SK-MEL-5 (cell line): ENCODE results near the gene GPC3. TPM values are rescaled to one million over a fixed set of nuclear protein-coding genes. Genes with fewer than 3 reads are reported as not detected.

ENCODE experiments used
- DNase-seq: peaks from one replicate; pipeline ENCODE4 v3.0.0-alpha.2; 2016; ENCODE audit warnings: low read depth, low spot score
- in situ Hi-C: cut with HindIII; loops from 2 replicates; pipeline ENCODE4 v1.10.0; 2016; ENCODE audit warnings: low sequenced_read_pairs, high pct_unique_total_duplicates, low pct_unique_long_range_greater_than_20kb
- total RNA-seq: library from RNA; depleted of rRNA; stranded (reverse); fragments of >200 nt; shearing (Covaris generic); gene quantifications from 2 replicates; pipeline ENCODE4 v1.2.3, GENCODE V29; 2014

Gene GPC3
- total RNA-seq, 1 experiment from 2014 or later: 0.16 TPM

DNA sequence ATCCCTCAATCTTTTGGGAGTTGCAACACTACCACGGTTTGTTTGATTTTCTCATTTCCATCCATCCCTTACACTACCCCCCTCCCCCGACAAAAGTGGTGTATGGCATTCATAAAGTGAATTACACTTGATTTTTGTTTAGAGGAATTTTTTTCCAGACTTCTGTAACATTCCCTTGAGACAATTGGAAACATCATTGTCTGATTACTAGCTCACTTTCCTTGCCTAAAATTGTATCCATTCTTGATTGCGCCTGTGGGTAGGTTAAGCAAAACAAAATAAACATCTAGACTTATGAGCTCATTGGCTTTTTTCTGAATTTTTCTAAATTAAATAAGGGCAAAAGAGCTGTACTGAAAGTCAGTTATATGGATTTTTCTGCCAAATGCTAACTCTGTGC lies 3.5 kb downstream of the GPC3 start:
- in situ Hi-C loops: no loop called here
- DNase-seq: no peak

DNA sequence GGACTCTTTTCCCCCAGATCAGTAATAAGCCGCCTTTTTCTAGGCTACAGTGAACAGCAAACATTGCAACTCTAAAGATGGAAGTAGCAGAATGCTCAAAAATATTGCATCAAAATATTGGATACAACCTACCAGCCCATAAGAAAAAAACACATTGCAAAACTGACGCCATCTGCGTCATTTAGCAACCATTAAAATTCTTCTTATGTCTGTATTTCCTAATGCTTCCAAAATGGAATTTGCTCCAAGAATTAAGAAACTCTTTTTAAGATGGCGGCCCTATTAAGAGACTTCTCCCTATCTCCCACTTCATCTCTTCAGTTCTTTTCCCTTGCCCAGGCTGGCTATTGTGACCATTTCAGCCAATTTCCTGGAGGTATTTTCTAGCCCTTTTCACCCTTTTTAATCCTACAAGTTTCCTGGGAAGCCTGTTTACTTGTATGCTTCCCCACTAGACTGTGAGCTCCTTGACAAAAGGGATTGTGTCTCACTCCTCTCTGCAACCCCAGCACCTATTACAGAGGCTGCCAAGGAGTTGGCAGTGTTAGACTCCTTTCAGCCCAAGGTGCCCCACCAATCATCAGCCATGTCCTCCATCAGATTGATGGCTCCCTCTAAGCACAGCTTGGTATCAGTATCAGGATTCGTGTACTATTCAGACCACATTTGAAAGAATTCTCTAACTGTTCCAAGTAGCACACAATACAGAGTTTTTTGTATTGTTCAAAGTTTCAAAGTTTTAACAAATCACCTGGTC lies 4.4 kb downstream of the GPC3 start:
- no peak for DNase-seq
- in situ Hi-C loops: no loop called here

DNA sequence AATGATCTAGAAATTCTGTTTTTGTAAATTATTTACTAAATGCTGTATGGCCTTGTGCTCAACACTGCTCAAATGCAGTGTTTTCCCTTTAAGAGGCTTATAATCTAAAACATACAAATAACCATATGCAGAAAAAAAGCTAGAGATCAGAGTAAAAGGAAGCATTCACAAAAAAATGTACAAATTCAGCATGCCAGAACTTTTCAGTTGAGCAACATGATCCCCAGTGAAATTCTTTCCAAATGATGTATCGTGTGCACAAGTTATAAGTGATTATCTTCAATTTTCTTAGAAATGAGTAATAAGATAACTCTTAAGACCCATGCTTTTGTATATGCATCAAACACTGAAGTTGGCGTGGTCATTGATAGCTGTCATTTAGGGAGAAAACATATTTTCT lies 5.0 kb downstream of the GPC3 start:
- DNase-seq: no peak
- in situ Hi-C loops: no loop called here

- in situ Hi-C loops: no loop called here
Observed at GRCh38 chrX:133979641-133980230, 5.7 kb downstream of the GPC3 start.

DNA sequence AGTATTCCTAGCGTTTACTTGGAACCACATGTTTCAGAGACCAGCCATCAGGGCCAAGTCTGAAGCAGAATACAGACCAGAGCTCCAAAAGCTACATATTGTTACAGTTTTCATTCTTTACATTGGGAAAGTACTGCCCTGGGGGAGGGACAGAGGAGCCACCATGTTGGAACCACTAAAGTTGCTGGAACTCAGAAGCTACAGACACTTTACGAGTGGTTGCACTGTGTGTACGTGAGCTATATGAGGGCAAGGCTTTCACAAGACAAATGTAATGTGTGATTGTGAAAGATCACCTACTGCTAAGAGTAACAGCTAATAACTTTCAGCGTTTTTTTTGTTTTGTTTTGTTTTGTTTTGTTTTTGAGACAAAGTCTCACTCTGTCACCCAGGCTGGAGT lies 11.7 kb downstream of the GPC3 start:
- DNase-seq: no peak
- in situ Hi-C loops: no loop called here

More at GRCh38 chrX:133979641-133980230, 5.7 kb downstream of the GPC3 start:
- DNase-seq: no peak

- no peak for DNase-seq
- in situ Hi-C loops: no loop called here
Observed at GRCh38 chrX:133972916-133973315, 12.5 kb downstream of the GPC3 start.

GRCh38 chrX:133971586-133971985 lies 13.8 kb downstream of the GPC3 start:
- in situ Hi-C loops: no loop called here
- no peak for DNase-seq

DNA sequence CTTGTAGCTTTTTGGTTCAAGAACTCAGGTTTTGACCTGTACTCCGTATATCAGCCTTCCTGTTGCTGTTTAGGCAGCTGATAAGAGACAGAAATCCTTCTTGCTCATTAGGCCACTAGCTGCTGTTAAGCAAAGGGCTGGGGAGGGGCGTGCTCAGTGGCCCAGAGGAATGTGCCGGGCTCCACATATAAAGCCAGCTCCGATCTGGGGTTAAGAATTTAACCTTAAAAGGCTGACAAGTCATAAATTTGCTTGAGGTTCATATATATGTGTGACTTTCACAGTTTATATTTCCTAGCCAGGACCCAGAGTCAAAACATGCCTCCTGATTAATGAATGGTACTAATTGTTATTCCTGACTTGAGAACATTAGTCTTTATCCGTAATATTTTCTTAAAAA lies 15.3 kb downstream of the GPC3 start:
- DNase-seq: no peak
- in situ Hi-C loops: no loop called here

- in situ Hi-C loops: no loop called here
- no peak for DNase-seq
Observed at GRCh38 chrX:133969191-133969590, 16.2 kb downstream of the GPC3 start.

- in situ Hi-C loops: no loop called here
Observed at GRCh38 chrX:133968109-133968508, 17.3 kb downstream of the GPC3 start.

GRCh38 chrX:133966199-133966598 lies 19.2 kb downstream of the GPC3 start:
- in situ Hi-C loops: no loop called here
- DNase-seq: no peak

More at GRCh38 chrX:133968109-133968508, 17.3 kb downstream of the GPC3 start:
- DNase-seq: no peak

- peak; percentile 37 for DNase-seq
- in situ Hi-C loops: no loop called here
Observed at GRCh38 chrX:133965321-133965720, 20.1 kb downstream of the GPC3 start.

GRCh38 chrX:133961046-133961445 lies 24.3 kb downstream of the GPC3 start:
- no peak for DNase-seq
- in situ Hi-C loops: no loop called here

- no peak for DNase-seq
- in situ Hi-C loops: no loop called here
Observed at GRCh38 chrX:133959972-133960371, 25.4 kb downstream of the GPC3 start.

- in situ Hi-C loops: no loop called here
- peak; percentile 34 for DNase-seq
Observed at GRCh38 chrX:133958997-133959688, 26.3 kb downstream of the GPC3 start.

- in situ Hi-C loops: no loop called here
- DNase-seq: no peak
Observed at GRCh38 chrX:133956570-133957340, 28.6 kb downstream of the GPC3 start.

- no peak for DNase-seq
- in situ Hi-C loops: no loop called here
Observed at GRCh38 chrX:133953785-133954355, 31.5 kb downstream of the GPC3 start.

DNA sequence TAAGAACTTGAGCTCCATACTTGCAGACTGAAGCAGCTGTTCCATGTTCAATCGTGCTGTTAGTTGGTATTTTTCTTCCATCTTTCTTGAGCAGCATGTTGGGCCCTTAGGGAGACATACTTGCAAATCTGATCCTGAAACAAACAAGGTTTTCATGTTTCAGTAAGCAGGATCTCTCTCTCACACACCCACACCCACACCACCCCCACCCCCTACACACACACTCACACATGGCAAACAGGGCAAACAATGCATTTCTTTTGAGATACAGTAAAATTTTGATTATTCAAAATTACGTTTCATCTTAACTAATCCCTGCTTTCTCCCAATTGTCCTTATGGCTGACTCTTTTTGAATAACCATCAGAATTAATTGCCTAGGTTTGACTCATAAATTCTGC lies 32.3 kb downstream of the GPC3 start:
- DNase-seq: no peak
- in situ Hi-C loops: no loop called here
